ENCODE measurements around the gene HMG20B. TPM values are rescaled to one million over a fixed set of nuclear protein-coding genes. Genes with fewer than 3 reads are reported as not detected.
A peak's percentile ranks its signal among the peaks of the same experiment; 100 is the strongest.
"Not testable (repeated sequence)": the region's sequence is repeated elsewhere in the genome, so short reads cannot be mapped to it uniquely, and the experiment has no call there.

Gene HMG20B
- total RNA-seq, 6 donors from 2014 or later = 79.5 to 183 (median 85.9) TPM

DNA sequence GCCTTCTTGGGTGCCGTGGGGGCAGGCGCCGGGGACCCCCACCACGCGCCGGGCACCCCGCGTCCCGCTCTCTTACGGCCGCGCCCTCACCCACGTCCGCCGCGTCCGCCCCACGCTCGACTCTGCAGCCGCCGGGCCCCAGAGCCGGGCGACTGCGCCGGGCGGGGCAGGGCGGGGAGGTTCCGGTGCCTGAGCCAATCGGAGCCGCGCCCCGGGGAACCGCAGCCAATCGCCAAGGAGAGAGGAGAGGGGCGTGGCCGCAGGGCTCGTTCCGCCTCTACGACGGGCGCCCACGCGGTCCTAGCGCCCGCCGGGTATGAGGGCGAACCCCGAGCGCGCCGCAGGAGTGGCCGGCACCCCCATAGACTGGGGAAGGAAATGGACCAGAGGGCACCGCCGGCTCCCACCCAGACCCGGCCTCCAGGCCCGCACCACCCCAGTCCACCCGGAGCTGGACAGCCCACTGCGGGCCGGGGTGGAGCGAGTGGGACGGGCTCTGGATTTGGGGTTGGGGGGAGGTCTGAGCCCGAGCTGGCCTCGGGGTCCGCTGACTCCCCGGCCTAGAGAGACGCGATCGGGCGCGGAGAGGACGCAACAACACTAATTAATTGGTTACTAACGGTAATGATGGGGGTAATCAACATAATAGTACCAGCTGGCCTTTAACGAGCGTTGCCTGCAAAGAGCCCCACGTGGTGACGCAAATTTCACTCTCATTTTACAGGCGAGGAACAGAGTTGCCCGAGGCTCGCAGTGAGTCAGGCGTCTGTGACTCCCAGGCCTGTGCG, 15.1 kb upstream of the HMG20B start, which contains the start of gene MFSD12:
Gene MFSD12, minus strand, starts transcription at position 126 of the 788 bp plus-strand sequence. CDS start 183 bp downstream, outside the sequence.
- H3K9me3 ChIP-seq = no peaks in the 10 kb centered on the region
- TF ChIP-seq POLR2AphosphoS5 (IDR thresholded peaks at IDR 0.05) = peak; percentile 9 to 84
- TF ChIP-seq EP300 (IDR thresholded peaks at IDR 0.05) = peak in 1 of 4 donors; percentile 28
- TF ChIP-seq POLR2A (IDR thresholded peaks at IDR 0.05) = peak in 2 of 4 donors; percentile 73 to 96
- TF ChIP-seq, protein P1, sequence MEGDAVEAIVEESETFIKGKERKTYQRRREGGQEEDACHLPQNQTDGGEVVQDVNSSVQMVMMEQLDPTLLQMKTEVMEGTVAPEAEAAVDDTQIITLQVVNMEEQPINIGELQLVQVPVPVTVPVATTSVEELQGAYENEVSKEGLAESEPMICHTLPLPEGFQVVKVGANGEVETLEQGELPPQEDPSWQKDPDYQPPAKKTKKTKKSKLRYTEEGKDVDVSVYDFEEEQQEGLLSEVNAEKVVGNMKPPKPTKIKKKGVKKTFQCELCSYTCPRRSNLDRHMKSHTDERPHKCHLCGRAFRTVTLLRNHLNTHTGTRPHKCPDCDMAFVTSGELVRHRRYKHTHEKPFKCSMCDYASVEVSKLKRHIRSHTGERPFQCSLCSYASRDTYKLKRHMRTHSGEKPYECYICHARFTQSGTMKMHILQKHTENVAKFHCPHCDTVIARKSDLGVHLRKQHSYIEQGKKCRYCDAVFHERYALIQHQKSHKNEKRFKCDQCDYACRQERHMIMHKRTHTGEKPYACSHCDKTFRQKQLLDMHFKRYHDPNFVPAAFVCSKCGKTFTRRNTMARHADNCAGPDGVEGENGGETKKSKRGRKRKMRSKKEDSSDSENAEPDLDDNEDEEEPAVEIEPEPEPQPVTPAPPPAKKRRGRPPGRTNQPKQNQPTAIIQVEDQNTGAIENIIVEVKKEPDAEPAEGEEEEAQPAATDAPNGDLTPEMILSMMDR (IDR thresholded peaks at IDR 0.05) = no peak
- peak; percentile 90 to 99 for DNase-seq
- no peaks in the 10 kb centered on the region for H3K36me3 ChIP-seq
- peak within 1 kb of the TSS; percentile 78 to 89 (median 84) for H3K27ac ChIP-seq
- peaks cover 21 to 45% (median 39%) of the 10 kb centered on the region in 4 donors for H3K4me1 ChIP-seq
- 0 to 1% methylated on average over 19 to 20 of the region's 81 CpGs for WGBS, 2 donors
- H3K4me3 ChIP-seq = peak within 1 kb of the TSS; percentile 89 to 99 (median 98)
- no peaks in the 10 kb centered on the region for H3K27me3 ChIP-seq
- ATAC-seq (ENCODE audit: low FRiP score in 2 of 2) = peak; percentile 98

DNA sequence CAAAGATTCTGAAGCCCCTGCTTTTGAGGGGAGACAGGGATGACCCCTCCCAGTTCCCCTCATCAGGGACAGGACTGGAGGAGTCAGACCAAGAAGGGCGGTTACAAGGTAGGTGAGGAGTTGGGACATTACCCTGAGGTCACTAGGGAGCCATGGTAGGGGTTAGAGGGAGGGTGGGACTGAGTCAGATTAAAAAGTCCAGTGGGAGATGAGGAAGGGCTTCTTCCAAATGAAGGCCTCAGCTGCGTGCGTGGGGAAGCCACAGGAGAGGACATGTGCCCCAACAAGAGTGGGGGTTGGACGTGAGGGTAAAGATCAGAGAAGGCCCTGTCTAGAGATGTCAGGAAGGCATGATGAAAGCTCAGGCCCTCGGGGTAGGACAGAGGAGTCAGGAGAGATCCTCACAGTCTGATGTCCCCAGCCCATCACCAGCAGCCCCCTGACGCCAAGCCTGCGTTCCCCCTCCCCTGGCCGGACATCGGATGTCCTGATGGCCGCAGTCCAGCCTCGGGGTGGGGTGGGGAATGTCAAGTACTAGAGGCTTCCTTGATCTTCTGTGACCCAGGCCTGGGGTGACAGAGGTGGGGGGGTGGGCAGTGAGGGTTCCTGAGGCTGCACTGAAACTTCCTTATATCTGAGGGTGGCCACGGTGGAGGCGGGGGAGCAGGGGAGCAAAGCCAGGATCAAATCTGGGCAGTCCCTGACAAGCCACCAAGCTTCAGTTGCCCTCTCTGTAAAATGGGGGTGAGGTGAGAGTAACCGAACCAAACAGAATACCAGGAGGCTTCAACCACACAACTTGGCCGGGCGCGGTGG, 8.8 kb upstream of the HMG20B start:
- WGBS, 2 donors = 65 to 72% methylated on average over 12 to 17 of the region's 17 CpGs
- H3K4me1 ChIP-seq = no peaks in the 10 kb centered on the region
- no peak overlapping the region for H3K4me3 ChIP-seq
- no peaks in the 10 kb centered on the region for H3K27me3 ChIP-seq
- no peaks in the 10 kb centered on the region for H3K9me3 ChIP-seq
- TF ChIP-seq EP300 (IDR thresholded peaks at IDR 0.05) (no peak), POLR2AphosphoS5 (IDR thresholded peaks at IDR 0.05) (no peak), POLR2A (IDR thresholded peaks at IDR 0.05) (no peak)
- TF ChIP-seq, protein P1 (IDR thresholded peaks at IDR 0.05) = no peak
- peak overlapping the region in 1 of 4 donors; percentile 46 for H3K27ac ChIP-seq
- ATAC-seq (ENCODE audit: low FRiP score in 2 of 2) (no peak), DNase-seq (no peak)
- no peaks in the 10 kb centered on the region for H3K36me3 ChIP-seq

DNA sequence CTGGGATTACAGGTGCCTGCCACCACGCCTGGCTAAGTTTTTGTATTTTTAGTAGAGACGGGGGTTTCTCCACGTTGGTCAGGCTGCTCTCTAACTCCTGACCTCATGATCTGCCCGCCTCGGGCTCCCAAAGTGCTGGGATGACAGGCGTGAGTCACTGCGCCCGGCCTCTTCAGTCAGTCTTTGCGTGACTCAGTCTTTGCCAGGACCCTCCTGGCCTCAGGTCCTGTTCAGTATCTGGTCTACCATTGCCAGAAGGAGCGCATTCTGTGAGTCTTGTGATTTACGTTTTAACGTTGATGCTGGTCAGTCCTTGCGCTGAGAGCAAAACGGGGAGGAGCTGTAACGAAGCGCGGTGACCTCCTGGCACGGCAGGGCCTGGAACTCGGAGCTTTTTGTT, 7.6 kb upstream of the HMG20B start:
- TF ChIP-seq, protein P1 (IDR thresholded peaks at IDR 0.05) = no peak
- no peak for TF ChIP-seq EP300 (IDR thresholded peaks at IDR 0.05)
- H3K27me3 ChIP-seq = no peaks in the 10 kb centered on the region
- DNase-seq = no peak

DNA sequence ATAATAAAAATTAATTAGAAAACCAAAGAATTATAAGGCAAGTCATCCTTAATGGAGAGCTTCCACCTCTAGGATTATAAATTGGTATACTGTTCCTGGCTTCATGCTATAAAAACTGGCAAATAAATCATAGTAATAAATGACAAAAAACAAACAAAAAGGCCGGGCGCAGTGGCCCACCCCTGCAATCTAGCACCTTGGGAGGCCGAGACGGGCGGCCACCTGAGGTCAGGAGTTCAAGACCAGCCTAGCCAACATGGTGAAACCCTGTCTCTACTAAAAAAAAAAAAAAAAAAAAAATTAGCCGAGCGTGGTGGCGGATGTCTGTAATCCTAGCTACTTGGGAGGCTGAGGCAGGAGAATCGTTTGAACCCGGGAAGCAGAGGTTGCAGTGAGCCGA, 2.7 kb upstream of the HMG20B start:
- not testable (repeated sequence) for H3K36me3 ChIP-seq; H3K27me3 ChIP-seq; H3K9me3 ChIP-seq; DNase-seq; H3K27ac ChIP-seq; ATAC-seq (ENCODE audit: low FRiP score in 2 of 2); H3K4me3 ChIP-seq
- H3K4me1 ChIP-seq = peaks cover 6 to 23% (median 16%) of the 10 kb centered on the region in 4 donors
- WGBS, 2 donors = 87 to 89% methylated on average over 11 of the region's 11 CpGs

More for the DNA sequence above, 7.6 kb upstream of the HMG20B start:
- Histone ChIP-seq H3K4me1 (no peaks in the 10 kb centered on the region), H3K36me3 (no peaks in the 10 kb centered on the region), H3K9me3 (no peaks in the 10 kb centered on the region), H3K27ac (no peak overlapping the region), H3K4me3 (no peak overlapping the region)
- ATAC-seq (ENCODE audit: low FRiP score in 2 of 2) = no peak
- 92 to 93% methylated on average over 17 to 19 of the region's 19 CpGs for WGBS, 2 donors

DNA sequence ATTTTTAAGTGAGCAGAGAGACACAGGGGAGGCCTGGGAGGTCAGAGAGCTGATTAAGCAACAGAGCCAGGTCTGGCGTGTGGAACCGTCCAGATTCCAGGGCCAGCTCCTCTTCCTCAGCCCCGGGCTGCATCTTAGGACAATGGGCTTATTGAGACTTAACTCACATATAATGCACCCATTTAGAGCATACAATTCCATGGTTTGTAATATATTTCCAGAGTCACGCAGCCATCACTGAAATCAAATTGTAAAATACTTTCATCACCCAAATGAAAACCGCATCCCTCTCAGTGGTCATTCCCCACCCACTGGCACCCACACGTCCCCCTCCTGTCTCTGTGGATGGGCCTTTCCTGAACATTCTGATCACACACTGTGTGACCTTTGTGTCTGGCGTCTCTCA, 2.1 kb upstream of the HMG20B start:
- WGBS, 2 donors = 79 to 88% methylated on average over 7 of the region's 7 CpGs
- no peak for DNase-seq
- H3K27me3 ChIP-seq = no peaks in the 10 kb centered on the region

More for the DNA sequence above, 2.1 kb upstream of the HMG20B start:
- TF ChIP-seq, protein P1 (IDR thresholded peaks at IDR 0.05) = no peak
- TF ChIP-seq EP300 (IDR thresholded peaks at IDR 0.05) (no peak), POLR2A (IDR thresholded peaks at IDR 0.05) (no peak), POLR2AphosphoS5 (IDR thresholded peaks at IDR 0.05) (no peak)
- no peak overlapping the region for H3K27ac ChIP-seq
- no peak for ATAC-seq (ENCODE audit: low FRiP score in 2 of 2)
- peaks cover 0 to 8% (median 0%) of the 10 kb centered on the region in 4 donors for H3K36me3 ChIP-seq
- H3K9me3 ChIP-seq = no peaks in the 10 kb centered on the region
- no peak overlapping the region for H3K4me3 ChIP-seq
- H3K4me1 ChIP-seq = peaks cover 6 to 23% (median 16%) of the 10 kb centered on the region in 4 donors
